ENCODE measurements around the gene BICC1. TPM values are rescaled to one million over a fixed set of nuclear protein-coding genes. Genes with fewer than 3 reads are reported as not detected.

BICC1 gene
- total RNA-seq, 1 experiment from 2014 or later = 0.67 TPM

GRCh38 chr10:58833771-58834561 lies 321.3 kb downstream of the BICC1 start:
- H3K4me1 ChIP-seq (ENCODE audit: control insufficient read depth, insufficient read depth, low read length) = no peaks in the 10 kb centered on the region
- intact Hi-C loops (cut with micrococcal nuclease; ENCODE audit: unreplicated experiment) = no loop called here
- H3K27ac ChIP-seq (ENCODE audit: low read length) = no peak overlapping the region
- POLR2A ChIA-PET = no interaction called here
- H3K9me3 ChIP-seq (ENCODE audit: control insufficient read depth, insufficient read depth, low read depth, low read length) = no peaks in the 10 kb centered on the region
- in situ Hi-C loops (cut with HindIII; ENCODE audit: low pct_unique_long_range_greater_than_20kb, low sequenced_read_pairs) = no loop called here
- TF ChIP-seq POLR2AphosphoS5 (IDR thresholded peaks at IDR 0.05; ENCODE audit: low read depth, low read length) = no peak
- no peak for TF ChIP-seq TCF7L2 (IDR thresholded peaks at IDR 0.05; ENCODE audit: low read depth, low read length)
- TF ChIP-seq SIN3A (IDR thresholded peaks at IDR 0.05; ENCODE audit: borderline replicate concordance, insufficient read depth, low read depth, low read length) = no peak
- no peak for TF ChIP-seq REST (IDR thresholded peaks at IDR 0.05; ENCODE audit: insufficient read depth in 1 of 2, low read depth in 2 of 2, low read length in 1 of 2)
- no peak for TF ChIP-seq CTCF (IDR thresholded peaks at IDR 0.05)
- no peaks in the 10 kb centered on the region for H3K36me3 ChIP-seq (ENCODE audit: control insufficient read depth, insufficient read depth, low read length)
- CTCF ChIA-PET = no interaction called here
- H3K4me3 ChIP-seq (ENCODE audit: low read depth in 2 of 2, low read length in 2 of 2) = no peak overlapping the region
- DNase-seq (ENCODE audit: low read depth, low spot score) (no peak), ATAC-seq (no peak)
- H3K27me3 ChIP-seq (ENCODE audit: control insufficient read depth, insufficient read depth, low read length) = no peaks in the 10 kb centered on the region
- BruUV-seq (replicated peaks) = no TSS peak

GRCh38 chr10:58836176-58836700 lies 323.6 kb downstream of the BICC1 start:
- TF ChIP-seq POLR2AphosphoS5 (IDR thresholded peaks at IDR 0.05; ENCODE audit: low read depth, low read length) (no peak), SIN3A (IDR thresholded peaks at IDR 0.05; ENCODE audit: borderline replicate concordance, insufficient read depth, low read depth, low read length) (no peak), CTCF (IDR thresholded peaks at IDR 0.05) (no peak), REST (IDR thresholded peaks at IDR 0.05; ENCODE audit: insufficient read depth in 1 of 2, low read depth in 2 of 2, low read length in 1 of 2) (no peak), TCF7L2 (IDR thresholded peaks at IDR 0.05; ENCODE audit: low read depth, low read length) (no peak)
- CTCF ChIA-PET = no interaction called here
- no TSS peak for BruUV-seq (replicated peaks)
- Histone ChIP-seq H3K9me3 (ENCODE audit: control insufficient read depth, insufficient read depth, low read depth, low read length) (no peaks in the 10 kb centered on the region), H3K27ac (ENCODE audit: low read length) (no peak overlapping the region), H3K4me3 (ENCODE audit: low read depth in 2 of 2, low read length in 2 of 2) (no peak overlapping the region), H3K36me3 (ENCODE audit: control insufficient read depth, insufficient read depth, low read length) (no peaks in the 10 kb centered on the region), H3K27me3 (ENCODE audit: control insufficient read depth, insufficient read depth, low read length) (no peaks in the 10 kb centered on the region), H3K4me1 (ENCODE audit: control insufficient read depth, insufficient read depth, low read length) (no peaks in the 10 kb centered on the region)
- intact Hi-C loops (cut with micrococcal nuclease; ENCODE audit: unreplicated experiment) (no loop called here), in situ Hi-C loops (cut with HindIII; ENCODE audit: low pct_unique_long_range_greater_than_20kb, low sequenced_read_pairs) (no loop called here)
- POLR2A ChIA-PET = no interaction called here
- no peak for DNase-seq (ENCODE audit: low read depth, low spot score)
- no peak for ATAC-seq
